LNCaP clone FGC (cell line): Measurements from ENCODE around the gene STAT5B.

Experiments
- DNase-seq: peaks from one replicate; pipeline ENCODE4 v3.0.0-alpha.2; 2011; ENCODE audit warnings: low read depth
- H3K4me3 ChIP-seq: 2 replicates; pipeline ENCODE4 v1.5.1; 2011; ENCODE audit warnings: mild to moderate bottlenecking, low read depth, low read length, control low read depth
- CTCF ChIP-seq: IDR thresholded peaks from 2 replicates; pipeline ENCODE4 v1.5.1; 2012; ENCODE audit warnings: mild to moderate bottlenecking; ENCODE audit not compliant: control insufficient read depth, insufficient read depth; ENCODE audit errors: extremely low read depth

Gene STAT5B

GRCh38 chr17:42287305-42287976 lies 11.2 kb upstream of the STAT5B start:
- no peak for TF ChIP-seq CTCF
- H3K4me3 ChIP-seq: peak overlapping the region; percentile 44
- DNase-seq: no peak

- no peak for DNase-seq
- H3K4me3 ChIP-seq: no peak overlapping the region
- no peak for TF ChIP-seq CTCF
Measured at GRCh38 chr17:42286411-42287221, 10.4 kb upstream of the STAT5B start.

- DNase-seq: no peak
- no peak for TF ChIP-seq CTCF
- no peak overlapping the region for H3K4me3 ChIP-seq
Measured at GRCh38 chr17:42285346-42286050, 9.3 kb upstream of the STAT5B start.

GRCh38 chr17:42284566-42284965 lies 8.4 kb upstream of the STAT5B start:
- TF ChIP-seq CTCF: no peak

GRCh38 chr17:42284024-42284369 lies 7.8 kb upstream of the STAT5B start:
- TF ChIP-seq CTCF: no peak
- no peak for DNase-seq

More at GRCh38 chr17:42284566-42284965, 8.4 kb upstream of the STAT5B start:
- no peak overlapping the region for H3K4me3 ChIP-seq
- DNase-seq: no peak

GRCh38 chr17:42283241-42284023 lies 7.2 kb upstream of the STAT5B start:
- TF ChIP-seq CTCF: no peak
- no peak for DNase-seq
- no peak overlapping the region for H3K4me3 ChIP-seq

More at GRCh38 chr17:42284024-42284369, 7.8 kb upstream of the STAT5B start:
- no peak overlapping the region for H3K4me3 ChIP-seq
